Measurements from ENCODE around the gene NRDC. TPM values are rescaled to one million over a fixed set of nuclear protein-coding genes. Genes with fewer than 3 reads are reported as not detected.
A peak's percentile ranks its signal among the peaks of the same experiment; 100 is the strongest.

The NRDC gene
- total and polyA plus RNA-seq, 10 of the 15 experiments (the other 5 are each of a cell fraction or from before 2014, with no cell fraction given): 50.1 to 134 (median 90.4) TPM

DNA sequence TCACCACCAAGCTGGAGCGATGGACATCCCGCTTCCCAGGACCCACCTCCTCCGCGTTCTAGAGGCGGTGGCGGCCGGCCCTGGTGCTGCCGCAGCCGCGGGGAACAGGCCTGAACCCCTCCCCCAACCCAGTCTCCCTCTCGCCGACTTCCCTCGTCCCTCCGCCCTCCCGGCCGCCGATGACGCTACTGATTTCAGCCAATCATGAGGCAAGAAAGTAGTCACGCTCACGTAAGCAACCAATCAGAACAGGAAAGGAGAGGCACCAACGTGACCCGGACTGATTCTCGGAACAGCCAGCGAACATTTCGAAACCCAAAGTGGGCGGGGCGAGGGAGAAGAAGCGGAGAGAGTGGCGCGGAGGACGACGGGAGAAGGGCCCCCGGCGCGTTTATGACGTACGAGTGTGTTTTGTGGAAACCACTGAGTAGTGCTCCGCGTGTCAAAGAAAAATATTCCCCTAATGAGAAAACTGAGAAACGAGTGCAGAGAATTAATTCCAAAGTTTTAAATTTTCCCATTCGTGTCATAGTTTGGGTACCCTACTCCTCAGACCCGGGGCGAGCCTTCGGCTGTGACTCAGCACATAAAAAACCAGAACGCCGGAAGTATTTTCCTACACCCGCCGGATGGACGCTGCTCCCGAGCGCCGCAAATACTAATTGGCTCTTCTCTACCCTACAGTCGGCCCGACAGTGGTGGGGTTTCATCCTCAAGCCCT lies at the start of gene NRDC (continued):
- TF ChIP-seq, protein P1, sequence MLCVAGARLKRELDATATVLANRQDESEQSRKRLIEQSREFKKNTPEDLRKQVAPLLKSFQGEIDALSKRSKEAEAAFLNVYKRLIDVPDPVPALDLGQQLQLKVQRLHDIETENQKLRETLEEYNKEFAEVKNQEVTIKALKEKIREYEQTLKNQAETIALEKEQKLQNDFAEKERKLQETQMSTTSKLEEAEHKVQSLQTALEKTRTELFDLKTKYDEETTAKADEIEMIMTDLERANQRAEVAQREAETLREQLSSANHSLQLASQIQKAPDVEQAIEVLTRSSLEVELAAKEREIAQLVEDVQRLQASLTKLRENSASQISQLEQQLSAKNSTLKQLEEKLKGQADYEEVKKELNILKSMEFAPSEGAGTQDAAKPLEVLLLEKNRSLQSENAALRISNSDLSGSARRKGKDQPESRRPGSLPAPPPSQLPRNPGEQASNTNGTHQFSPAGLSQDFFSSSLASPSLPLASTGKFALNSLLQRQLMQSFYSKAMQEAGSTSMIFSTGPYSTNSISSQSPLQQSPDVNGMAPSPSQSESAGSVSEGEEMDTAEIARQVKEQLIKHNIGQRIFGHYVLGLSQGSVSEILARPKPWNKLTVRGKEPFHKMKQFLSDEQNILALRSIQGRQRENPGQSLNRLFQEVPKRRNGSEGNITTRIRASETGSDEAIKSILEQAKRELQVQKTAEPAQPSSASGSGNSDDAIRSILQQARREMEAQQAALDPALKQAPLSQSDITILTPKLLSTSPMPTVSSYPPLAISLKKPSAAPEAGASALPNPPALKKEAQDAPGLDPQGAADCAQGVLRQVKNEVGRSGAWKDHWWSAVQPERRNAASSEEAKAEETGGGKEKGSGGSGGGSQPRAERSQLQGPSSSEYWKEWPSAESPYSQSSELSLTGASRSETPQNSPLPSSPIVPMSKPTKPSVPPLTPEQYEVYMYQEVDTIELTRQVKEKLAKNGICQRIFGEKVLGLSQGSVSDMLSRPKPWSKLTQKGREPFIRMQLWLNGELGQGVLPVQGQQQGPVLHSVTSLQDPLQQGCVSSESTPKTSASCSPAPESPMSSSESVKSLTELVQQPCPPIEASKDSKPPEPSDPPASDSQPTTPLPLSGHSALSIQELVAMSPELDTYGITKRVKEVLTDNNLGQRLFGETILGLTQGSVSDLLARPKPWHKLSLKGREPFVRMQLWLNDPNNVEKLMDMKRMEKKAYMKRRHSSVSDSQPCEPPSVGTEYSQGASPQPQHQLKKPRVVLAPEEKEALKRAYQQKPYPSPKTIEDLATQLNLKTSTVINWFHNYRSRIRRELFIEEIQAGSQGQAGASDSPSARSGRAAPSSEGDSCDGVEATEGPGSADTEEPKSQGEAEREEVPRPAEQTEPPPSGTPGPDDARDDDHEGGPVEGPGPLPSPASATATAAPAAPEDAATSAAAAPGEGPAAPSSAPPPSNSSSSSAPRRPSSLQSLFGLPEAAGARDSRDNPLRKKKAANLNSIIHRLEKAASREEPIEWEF (IDR thresholded peaks at IDR 0.05; ENCODE audit: insufficient replicate concordance, low read depth, low read length): no peak
- TF ChIP-seq, protein P2, sequence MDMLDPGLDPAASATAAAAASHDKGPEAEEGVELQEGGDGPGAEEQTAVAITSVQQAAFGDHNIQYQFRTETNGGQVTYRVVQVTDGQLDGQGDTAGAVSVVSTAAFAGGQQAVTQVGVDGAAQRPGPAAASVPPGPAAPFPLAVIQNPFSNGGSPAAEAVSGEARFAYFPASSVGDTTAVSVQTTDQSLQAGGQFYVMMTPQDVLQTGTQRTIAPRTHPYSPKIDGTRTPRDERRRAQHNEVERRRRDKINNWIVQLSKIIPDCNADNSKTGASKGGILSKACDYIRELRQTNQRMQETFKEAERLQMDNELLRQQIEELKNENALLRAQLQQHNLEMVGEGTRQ (IDR thresholded peaks at IDR 0.05; ENCODE audit: borderline replicate concordance, low read depth, low read length): peak; percentile 72
- TF ChIP-seq, protein P3, sequence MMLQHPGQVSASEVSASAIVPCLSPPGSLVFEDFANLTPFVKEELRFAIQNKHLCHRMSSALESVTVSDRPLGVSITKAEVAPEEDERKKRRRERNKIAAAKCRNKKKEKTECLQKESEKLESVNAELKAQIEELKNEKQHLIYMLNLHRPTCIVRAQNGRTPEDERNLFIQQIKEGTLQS (IDR thresholded peaks at IDR 0.05; ENCODE audit: borderline replicate concordance, extremely low read depth, low read depth, low read length): peak; percentile 57; the same call in 1 of the 2 replicates
- TF ChIP-seq, protein P4, sequence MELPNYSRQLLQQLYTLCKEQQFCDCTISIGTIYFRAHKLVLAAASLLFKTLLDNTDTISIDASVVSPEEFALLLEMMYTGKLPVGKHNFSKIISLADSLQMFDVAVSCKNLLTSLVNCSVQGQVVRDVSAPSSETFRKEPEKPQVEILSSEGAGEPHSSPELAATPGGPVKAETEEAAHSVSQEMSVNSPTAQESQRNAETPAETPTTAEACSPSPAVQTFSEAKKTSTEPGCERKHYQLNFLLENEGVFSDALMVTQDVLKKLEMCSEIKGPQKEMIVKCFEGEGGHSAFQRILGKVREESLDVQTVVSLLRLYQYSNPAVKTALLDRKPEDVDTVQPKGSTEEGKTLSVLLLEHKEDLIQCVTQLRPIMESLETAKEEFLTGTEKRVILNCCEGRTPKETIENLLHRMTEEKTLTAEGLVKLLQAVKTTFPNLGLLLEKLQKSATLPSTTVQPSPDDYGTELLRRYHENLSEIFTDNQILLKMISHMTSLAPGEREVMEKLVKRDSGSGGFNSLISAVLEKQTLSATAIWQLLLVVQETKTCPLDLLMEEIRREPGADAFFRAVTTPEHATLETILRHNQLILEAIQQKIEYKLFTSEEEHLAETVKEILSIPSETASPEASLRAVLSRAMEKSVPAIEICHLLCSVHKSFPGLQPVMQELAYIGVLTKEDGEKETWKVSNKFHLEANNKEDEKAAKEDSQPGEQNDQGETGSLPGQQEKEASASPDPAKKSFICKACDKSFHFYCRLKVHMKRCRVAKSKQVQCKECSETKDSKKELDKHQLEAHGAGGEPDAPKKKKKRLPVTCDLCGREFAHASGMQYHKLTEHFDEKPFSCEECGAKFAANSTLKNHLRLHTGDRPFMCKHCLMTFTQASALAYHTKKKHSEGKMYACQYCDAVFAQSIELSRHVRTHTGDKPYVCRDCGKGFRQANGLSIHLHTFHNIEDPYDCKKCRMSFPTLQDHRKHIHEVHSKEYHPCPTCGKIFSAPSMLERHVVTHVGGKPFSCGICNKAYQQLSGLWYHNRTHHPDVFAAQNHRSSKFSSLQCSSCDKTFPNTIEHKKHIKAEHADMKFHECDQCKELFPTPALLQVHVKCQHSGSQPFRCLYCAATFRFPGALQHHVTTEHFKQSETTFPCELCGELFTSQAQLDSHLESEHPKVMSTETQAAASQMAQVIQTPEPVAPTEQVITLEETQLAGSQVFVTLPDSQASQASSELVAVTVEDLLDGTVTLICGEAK (IDR thresholded peaks at IDR 0.05; ENCODE audit: borderline replicate concordance): peak; percentile 94
- TF ChIP-seq SMARCA5 (IDR thresholded peaks at IDR 0.05): no peak; the same call in 1 of the 2 replicates
- TF ChIP-seq, protein P5, sequence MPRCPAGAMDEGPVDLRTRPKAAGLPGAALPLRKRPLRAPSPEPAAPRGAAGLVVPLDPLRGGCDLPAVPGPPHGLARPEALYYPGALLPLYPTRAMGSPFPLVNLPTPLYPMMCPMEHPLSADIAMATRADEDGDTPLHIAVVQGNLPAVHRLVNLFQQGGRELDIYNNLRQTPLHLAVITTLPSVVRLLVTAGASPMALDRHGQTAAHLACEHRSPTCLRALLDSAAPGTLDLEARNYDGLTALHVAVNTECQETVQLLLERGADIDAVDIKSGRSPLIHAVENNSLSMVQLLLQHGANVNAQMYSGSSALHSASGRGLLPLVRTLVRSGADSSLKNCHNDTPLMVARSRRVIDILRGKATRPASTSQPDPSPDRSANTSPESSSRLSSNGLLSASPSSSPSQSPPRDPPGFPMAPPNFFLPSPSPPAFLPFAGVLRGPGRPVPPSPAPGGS (IDR thresholded peaks at IDR 0.05; ENCODE audit: borderline replicate concordance, insufficient read depth, low read depth, low read length, poor library complexity, severe bottlenecking): peak; percentile 18
- TF ChIP-seq EGR1 (IDR thresholded peaks at IDR 0.05; ENCODE audit: borderline replicate concordance in 1 of 2, low read depth in 2 of 2, low read length in 2 of 2): peak in 1 of 2 experiments; percentile 37; a peak in 1 of 3 replicates
- TF ChIP-seq, protein P6, sequence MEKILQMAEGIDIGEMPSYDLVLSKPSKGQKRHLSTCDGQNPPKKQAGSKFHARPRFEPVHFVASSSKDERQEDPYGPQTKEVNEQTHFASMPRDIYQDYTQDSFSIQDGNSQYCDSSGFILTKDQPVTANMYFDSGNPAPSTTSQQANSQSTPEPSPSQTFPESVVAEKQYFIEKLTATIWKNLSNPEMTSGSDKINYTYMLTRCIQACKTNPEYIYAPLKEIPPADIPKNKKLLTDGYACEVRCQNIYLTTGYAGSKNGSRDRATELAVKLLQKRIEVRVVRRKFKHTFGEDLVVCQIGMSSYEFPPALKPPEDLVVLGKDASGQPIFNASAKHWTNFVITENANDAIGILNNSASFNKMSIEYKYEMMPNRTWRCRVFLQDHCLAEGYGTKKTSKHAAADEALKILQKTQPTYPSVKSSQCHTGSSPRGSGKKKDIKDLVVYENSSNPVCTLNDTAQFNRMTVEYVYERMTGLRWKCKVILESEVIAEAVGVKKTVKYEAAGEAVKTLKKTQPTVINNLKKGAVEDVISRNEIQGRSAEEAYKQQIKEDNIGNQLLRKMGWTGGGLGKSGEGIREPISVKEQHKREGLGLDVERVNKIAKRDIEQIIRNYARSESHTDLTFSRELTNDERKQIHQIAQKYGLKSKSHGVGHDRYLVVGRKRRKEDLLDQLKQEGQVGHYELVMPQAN (conservative IDR thresholded peaks at IDR 0.05): peak; percentile 72; the same call in 1 of the 2 replicates
- 0 out of 2 replicates have a peak, but pooled peaks have one; percentile 42 for TF ChIP-seq CBX5 (IDR thresholded peaks at IDR 0.05; ENCODE audit: low read depth)
- no peak for TF ChIP-seq GATAD2B (conservative IDR thresholded peaks at IDR 0.05; ENCODE audit: low read depth)
- no peak for TF ChIP-seq SPI1 (IDR thresholded peaks at IDR 0.05; ENCODE audit: borderline replicate concordance, insufficient read depth, low read depth, low read length)
- TF ChIP-seq DPF2 (IDR thresholded peaks at IDR 0.05): peak; percentile 49; the same call in 1 of the 2 replicates

All from GM12878 (cell line).